GM21619 (cell line): ENCODE measurements around the gene MYADML2.
"Not testable (repeated sequence)": the region's sequence is repeated elsewhere in the genome, so short reads cannot be mapped to it uniquely, and the experiment has no call there.

Experiments used
- ATAC-seq: cut with Tn5 transposase; IDR thresholded peaks from one replicate; pipeline ENCODE4 v1.9.1; 2021; ENCODE audit not compliant: unreplicated experiment

Gene MYADML2, protein sequence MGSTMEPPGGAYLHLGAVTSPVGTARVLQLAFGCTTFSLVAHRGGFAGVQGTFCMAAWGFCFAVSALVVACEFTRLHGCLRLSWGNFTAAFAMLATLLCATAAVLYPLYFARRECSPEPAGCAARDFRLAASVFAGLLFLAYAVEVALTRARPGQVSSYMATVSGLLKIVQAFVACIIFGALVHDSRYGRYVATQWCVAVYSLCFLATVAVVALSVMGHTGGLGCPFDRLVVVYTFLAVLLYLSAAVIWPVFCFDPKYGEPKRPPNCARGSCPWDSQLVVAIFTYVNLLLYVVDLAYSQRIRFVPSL

DNA sequence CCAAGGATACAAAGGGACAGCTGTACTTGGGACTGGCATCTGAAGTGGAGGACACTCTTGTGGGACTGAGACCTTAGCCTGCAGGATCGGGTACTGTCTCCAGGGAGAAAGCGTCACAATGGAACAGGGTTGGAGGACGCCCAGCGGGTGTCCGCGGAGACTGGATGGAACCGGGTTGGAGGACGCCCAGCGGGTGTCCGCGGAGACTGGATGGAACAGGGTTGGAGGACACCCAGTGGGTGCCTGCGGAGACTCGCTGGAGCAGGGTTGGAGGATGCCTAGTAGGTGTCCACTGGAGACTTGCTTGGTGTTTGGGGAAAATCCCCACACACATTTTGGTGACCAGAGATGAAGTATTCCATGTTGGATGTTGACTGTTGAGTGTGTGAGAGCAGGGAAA is at the start of gene MYADML2:
MYADML2 (minus strand) TSS at position 45 of the 400 bp plus-strand sequence. CDS start 5,492 bp downstream, outside the sequence.
- ATAC-seq: no peak

DNA sequence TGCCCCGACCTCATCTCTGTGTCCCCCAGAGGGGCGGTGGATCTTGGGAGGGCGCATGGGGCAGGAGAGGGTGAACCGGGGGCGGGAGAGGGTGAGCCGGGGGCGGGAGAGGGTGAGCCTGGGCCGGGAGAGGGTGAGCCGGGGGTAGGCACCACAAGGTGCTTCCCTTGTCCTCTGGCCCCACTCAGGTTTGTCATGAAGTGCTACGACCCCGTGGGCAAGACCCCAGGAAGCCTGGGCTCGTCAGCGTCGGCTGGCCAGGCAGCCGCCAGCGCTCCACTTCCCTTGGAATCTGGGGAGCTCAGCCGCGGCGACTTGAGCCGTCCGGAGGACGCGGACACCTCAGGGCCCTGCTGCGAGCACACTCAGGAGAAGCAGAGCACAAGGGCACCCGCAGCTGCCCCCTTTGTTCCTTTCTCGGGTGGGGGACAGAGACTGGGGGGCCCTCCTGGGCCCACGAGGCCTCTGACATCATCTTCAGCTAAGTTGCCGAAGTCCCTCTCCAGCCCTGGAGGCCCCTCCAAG is 49.3 kb upstream of the MYADML2 start:
- no peak for ATAC-seq

DNA sequence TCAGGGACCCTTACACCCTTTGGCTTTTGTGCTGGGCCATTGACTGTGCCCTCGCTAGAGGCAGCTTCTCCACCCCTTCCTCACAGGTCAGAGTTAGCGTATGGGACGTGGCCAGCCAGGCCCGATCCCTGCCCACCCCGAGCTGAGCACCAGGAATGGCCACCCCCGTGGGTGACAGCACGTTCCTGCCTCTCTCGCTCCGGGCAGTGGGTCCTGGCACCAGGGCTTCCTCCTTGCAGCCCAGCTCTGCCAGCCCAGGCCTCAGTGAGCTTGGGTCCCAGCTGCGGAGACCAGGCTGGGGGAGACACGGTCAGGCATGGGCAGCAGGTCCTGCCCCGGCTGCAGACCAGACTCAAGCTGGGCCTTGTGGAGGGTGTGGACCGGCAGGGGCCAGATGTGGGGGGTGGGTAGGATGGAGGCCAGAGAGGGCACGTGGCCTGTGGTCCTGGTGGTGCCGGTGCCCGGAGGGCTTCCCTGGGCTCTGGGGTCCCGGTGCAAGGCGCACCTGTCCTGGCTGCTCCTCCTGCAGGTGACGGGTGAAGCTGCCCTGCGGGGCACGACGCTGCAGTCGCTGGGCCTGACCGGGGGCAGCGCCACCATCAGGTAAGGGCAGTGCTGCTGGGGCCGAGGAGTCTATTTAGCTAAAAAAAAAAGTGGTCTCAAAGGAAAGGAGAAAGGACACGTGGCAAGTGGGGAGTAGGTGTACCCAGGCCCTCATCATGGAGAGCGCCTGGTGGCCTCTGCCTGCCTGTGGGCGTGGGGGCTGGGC is 48.6 kb upstream of the MYADML2 start:
- ATAC-seq: no peak

DNA sequence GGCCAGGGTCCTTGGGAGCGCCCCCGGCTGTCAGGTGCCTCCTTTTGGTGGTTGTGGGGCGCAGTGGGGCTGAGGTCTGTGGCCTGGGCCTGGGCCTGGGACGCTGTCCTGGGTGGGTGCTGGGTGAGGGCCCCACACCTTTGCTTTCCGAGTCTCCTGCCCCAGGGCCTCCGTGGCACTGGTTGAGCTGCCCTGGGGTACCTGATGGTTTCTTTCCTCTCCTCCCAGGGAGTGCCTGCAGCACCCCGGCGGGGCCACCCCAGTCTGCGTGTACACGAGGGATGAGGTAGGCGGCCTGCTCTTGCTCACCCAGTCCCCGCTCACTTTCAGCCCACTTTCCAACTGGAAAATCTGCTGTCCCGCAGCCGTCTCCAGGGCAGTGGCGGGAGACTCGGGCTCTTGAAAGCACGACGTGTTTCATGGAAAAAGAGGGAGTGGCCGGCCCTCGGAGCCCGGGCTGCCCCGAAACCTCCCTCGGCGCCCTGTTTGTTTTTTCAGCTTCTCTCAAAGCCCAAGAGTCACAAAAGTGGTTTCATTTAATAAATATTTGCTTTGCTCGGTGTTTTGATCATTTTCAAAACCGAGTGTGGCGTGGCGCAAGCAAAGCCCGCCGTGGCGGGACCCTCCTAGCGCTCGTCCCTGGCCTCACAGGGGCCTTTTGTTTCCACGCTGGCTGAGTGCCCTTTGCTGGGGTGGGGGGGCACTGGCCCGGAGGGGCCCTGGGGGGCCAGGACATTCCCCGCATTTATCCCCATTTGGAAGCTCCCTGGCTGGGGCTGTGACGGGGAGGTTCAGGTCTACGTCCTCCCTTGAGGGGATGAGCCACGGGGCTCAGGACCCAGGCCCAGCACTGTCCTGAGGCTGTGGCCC is 47.8 kb upstream of the MYADML2 start:
- no peak for ATAC-seq

DNA sequence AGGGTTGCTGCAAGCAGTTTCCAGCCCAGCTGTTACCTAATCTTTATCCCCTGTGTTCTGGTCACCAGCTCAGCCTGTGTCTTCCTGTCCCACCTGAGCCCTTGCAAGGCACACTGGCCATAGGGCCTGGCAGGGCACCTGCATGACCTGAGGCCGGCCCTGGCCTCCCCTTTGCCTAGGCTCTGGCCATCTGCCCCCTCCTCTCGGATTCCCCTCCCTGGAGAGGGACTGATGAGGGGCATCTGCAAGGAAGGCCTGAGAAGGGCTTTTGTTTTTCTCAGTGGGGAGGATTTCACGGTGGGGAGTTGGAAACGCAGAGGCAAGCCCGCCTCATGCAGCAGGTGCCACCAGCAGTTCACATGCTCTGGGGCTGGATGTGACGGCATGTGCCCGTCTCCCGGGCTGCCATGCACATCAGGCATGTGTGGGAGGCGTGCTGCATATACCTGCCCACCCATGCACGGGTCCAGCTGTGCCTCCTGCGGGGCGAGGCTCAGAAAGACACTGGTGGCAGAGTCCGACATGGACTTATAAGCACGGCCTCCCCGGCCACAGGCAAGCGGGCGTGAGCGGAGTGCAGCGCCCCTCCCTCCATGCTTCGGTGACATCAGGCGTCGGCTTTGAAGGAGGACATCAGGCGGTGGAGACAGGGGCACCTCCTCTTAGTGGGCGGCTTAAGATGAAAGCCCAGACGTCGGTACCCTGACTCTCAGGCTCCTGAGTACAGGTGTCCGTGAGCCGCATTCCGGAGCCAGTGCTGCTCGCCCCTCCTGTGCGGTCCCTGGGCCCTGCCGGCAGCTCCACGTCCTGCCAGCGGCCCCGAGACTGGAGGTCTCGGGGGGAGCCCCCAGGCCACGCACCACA is 46.9 kb upstream of the MYADML2 start:
- no peak for ATAC-seq

DNA sequence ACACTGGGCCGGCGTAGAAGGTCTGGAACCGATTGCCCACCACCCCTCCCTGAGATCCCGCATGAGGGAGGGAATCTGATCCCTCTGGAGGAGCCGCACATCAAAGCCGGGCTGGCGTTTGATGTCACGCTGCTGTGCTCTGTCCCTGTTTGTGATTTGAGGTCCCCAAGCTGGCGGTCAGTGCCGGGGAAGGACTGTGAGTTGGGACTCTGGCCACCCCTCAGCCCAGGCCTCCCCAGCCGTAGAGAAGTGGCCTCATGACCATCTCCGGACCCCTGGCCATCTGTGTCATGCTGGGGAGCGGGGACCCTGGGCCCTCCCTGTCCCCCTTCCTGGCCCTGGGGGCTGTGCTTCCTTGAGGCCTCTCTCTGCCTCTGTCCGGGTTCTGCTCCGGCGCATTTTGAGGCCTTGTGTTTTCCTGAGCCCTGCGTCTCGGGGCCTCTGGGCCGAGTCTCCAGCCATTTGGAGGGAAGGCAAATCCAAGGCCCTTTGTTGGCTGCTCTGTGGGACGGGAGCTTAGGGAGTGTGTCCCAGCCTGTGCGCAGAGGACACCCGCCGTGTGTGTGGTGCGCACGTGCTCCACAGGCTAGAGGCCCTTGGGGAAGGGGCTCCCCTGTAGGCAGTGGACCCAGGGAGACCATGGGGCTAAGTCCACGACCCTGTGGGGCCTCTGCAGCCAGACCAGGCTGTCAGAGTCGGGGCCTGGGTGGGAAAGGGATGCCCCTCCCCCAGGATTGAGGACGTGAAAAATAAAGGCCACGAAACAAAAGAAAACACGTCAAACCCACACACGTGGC is 45.5 kb upstream of the MYADML2 start:
- ATAC-seq: no peak

DNA sequence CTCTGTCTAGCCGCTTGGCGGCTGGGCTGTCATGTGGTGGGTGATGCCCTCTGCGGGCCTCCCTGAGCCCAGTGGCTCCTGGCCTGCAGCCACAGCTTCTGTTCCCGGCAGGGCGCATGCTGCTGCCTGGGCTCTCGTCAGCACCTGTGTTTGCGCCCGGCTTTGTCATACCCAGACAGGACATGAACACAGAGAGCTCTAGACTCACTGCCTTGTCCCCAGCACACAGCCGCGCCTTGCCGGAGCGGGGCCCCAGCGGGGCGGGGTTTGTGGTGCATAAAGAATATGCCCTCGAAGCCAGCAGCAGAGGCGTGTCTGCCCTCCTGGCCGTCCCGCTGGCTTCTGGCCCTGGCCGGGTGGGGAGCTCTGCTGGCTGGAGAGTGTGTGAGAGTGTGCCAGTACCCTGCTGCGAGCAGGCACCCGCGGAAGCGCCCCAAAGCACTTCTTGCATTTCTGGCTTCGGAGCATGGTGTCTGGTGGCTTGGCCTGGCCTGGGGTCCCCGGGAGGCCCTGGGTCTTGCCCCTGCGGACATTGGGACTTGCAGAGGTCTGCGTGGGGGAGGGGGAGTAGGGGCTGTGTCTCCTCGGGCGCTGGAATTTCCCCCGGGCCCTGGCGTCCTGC is 44.8 kb upstream of the MYADML2 start:
- no peak for ATAC-seq

DNA sequence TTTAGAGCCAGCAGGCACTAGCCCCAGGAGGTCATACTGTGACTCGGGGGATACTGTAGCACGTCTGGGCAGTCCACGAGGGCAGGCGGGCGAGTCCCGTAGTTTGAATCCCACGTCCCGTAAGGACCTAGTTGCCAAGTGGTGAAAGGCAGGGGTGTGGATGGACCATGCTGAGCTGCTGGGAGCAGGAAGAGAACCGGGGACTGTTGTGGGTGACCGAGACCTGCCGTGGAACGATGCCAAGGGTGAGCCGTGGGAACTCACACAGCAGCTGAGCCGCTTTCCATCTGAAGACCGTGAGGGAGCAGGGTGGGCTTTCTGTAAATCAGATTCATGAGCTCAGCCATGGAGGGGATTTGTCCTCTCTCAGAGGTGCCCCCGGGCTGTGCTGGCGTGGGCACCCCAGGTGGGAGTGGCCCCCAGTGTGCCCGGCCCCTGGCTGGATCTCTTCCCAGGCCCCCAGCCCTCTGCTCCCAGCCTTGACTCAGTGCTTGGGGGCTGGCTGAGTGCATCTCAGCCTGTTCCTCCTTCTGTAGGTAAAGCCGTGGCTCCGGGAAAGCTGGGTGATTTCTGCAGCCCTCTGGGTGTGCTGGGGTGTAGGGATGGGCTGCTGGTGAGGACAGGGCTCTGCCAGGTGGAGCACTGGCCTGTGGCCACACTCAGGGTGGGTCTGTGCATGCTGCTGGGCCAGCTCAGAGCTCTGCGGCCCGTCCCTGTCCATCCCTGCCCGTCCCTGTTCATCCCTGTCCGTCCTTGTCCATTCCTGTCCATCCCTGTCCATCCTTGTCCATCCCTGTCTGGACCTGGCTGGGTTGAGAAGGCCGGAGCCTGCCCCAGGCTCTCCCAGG is 44.0 kb upstream of the MYADML2 start:
- ATAC-seq: no peak

DNA sequence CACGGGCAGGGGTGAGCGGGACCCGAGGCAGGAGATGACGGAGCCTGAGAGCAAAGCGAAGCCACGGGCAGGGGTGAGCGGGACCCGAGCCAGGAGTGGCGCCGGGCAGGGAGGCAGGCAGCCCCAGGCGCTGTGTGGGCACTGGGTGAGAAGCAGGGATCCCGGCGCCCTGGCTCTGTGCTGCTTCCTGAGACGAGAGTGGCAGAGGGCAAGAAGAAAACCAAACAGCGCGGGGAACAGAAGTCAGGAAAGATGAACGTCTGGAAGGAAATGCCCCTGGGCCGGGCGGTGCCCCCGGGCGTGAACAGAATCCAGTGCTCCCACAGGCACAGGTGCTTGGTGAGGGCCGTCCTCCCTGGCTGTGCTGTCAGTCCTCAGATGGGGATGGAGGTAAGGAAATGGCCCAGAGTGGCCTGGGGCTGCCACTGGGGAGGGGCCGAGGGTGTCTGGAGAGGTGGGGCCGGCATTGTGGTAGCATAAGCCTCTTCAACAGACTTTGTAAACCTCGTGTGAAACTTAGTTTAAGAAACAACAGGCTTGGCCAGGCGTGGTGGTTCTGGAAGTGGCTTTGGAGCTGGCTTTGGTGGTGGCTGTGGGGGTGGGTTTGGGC is 40.2 kb upstream of the MYADML2 start:
- ATAC-seq: no peak

DNA sequence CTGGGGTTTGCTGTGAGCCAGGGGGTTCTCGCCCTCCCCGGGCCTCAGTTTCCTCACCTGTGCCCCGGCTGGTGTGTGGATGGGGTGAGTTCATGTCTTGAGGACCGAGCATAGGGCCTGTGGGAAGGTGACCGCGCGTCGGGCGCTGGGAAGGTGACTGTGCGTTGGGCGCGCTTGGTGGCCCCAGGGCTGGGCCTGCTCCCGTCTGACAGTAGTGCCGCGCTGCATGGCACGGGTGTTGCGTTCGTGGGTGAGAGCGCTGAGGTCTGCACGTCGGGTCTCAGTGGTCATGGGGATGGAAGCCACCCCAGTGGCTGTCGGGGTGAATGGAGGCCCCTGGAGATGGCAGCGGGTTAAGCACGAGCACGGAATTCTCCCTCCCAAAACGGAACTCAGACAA is 39.6 kb upstream of the MYADML2 start:
- ATAC-seq: no peak

DNA sequence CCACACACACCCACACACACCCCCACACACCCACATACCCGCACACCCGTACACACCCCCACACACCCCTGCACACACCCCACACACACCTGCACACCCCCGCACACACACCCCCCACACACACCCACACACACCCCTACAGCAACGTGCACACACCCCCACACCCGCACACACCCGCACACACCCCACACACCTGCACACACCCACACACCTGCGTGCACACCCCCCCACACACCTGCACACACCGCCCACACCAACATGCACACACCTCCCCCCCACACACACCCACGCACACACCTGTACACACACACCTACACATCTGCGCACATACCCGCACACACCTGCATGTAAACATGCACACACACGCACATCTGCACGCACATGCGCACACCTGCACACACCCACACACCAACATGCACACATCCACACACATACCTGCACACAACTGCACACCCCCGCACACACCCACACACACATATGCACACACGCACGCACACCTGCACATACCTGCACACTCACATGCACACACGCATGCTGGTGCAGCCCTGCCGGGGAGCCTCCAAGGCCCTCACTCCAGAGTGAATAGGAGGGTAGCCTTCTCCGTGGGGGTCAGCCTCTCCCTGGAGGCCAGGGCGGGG is 37.9 kb upstream of the MYADML2 start:
- no peak for ATAC-seq

DNA sequence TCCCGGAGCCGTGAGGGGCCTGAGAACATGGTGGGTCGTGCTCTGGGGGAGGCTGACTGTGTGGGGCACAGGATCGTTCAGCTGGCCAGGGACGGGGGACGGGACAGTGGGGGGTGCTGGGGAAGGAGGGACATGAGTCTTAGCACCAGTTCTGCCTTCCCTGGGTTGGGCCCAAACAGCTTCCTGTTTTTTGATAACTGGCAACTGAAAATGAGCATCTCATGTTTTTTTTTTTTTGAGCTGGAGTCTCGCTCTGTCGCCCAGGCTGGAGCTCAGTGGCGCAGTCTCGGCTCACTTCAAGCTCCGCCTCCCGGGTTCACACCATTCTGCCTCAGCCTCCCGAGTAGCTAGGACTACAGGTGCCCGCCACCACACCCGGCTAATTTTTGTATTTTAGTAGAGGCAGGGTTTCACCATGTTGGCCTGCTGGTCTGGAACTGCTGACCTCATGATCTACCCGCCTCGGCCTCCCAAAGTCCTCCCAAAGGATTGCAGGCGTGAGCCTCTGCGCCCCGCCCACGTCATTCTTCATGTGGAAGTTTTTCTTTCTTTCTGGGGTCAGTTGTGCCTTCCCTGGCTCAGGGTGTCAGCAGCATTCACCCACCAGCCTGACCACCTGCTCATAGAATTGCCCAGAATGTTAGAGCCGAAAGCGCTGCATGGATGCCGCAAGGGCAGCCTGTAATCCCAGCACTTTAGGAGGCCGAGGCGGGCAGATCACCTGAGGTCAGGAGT is 36.8 kb upstream of the MYADML2 start:
- ATAC-seq: no peak

DNA sequence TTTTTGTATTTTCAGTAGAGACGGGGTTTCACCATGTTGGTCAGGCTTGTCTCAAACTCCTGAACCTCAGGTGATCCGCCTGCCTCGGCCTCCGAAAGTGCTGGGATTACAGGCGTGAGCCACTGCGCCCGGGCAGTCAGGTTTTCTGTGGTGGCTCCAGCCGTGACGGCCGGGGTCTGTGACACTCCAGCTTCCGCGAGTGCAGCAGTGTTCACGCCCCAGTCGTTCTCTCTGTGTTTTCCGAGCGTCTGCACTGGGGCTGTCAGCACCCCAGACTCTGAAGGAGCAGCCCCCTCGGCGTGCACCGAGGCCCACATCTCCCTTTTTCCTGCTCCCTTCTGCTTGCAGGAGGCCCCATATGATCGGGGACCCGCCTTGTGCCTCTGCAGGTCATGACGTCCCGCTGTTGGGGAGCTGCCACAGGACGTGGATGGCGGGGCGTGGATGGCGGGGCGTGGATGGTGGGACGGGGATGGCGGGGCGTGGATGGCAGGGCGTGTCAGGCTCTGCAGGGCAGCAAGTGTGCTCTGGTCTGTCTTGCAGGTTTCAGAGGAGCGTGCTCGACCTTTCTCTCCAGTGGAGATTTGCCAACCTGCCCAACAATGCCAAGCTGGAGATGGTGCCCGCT is 36.1 kb upstream of the MYADML2 start:
- ATAC-seq: no peak

DNA sequence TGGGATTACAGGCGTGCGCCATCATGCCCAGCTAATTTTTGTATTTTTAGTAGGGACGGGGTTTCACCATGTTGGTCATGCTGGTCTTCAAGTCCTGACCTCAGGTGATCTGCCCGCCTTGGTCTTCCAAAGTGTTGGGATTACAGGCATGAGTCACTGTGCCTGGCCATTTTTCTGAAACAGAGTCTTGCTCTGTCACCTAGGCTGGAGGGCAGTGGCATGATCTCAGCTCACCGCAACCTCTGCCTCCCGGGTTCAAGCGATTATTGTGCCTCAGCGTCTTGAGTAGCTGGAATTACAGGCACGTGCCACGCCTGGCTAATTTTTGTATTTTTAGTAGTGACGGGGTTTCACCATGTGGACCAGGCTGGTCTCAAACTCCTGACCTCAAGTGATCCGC is 34.5 kb upstream of the MYADML2 start:
- ATAC-seq: not testable (repeated sequence)

DNA sequence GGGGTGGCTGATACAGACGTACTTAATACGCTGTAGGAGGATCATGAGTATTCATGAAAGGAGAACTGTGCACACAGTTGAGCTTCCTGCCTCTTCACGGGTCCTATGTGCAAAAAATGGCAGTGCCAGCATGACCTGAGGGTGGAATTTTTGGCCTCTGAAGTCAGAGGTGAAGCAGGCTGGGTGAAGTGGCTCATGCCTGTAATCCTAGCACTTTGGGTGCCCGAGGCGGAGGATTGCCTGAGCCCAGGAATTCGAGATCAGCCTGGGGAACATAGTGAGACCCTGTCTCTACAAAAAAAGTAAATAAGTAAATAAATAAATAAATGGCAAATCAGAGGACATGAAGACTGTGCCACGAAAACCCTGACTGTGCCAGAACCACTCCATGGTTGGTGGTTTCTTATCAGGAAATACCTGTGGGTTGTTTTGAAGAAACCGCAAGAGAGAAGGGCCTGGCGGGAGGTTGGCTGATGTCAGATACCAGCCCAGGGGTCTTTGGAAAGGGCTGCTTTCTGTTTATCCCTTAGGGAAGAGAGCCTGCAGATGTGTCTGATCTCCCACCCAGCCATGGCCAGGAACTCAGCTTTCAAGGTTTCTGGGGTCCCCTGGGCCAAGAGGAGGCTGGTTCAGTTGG is 33.8 kb upstream of the MYADML2 start:
- no peak for ATAC-seq

DNA sequence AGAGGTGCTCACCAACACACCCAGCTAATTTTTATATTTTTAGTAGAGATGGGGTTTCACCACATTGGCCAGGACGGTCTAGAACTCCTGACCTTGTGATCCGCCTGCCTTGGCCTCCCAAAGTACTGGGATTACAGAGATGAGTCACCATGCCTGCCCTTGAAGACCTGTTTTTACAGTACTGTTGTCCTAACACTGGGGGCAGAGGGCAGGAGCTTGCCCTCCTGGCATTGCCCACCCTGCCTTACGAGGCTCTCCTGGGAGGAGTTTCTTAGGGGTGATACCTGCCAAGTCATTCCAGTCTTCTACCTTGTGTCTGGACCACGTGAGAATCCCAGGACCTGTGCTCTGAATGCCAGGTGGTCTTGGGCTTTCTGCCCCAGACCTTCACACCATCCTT is 33.1 kb upstream of the MYADML2 start:
- no peak for ATAC-seq
